G401 (cell line): ENCODE data around the gene NID1. TPM values are rescaled to one million over a fixed set of nuclear protein-coding genes. Genes with fewer than 3 reads are reported as not detected.
A peak's percentile ranks its signal among the peaks of the same experiment; 100 is the strongest.

Source experiments
- DNase-seq: peaks from one replicate; pipeline ENCODE4 v3.0.0-alpha.2; 2015; ENCODE audit warnings: low spot score
- in situ Hi-C: cut with HindIII; loops from 2 replicates; pipeline ENCODE4 v1.10.0; 2016; ENCODE audit warnings: low sequenced_read_pairs, mixed read lengths
- total RNA-seq: library from RNA; depleted of rRNA; stranded (reverse); fragments of >200 nt; shearing (Covaris generic); gene quantifications from 2 replicates; pipeline ENCODE4 v1.2.3, GENCODE V29; 2014

The NID1 gene
- total RNA-seq, 1 experiment from 2014 or later: 27.2 TPM

- in situ Hi-C loops: no loop called here
- DNase-seq: no peak
These were observed 114.6 kb downstream of the NID1 start for GRCh38 chr1:235950318-235950717.

GRCh38 chr1:235948774-235949427 is 116.0 kb downstream of the NID1 start:
- in situ Hi-C loops: no loop called here

GRCh38 chr1:235947989-235948388 is 116.9 kb downstream of the NID1 start:
- DNase-seq: no peak
- in situ Hi-C loops: no loop called here

More at GRCh38 chr1:235948774-235949427, 116.0 kb downstream of the NID1 start:
- DNase-seq: no peak

GRCh38 chr1:235946571-235946981 is 118.3 kb downstream of the NID1 start:
- peak; percentile 72 for DNase-seq
- in situ Hi-C loops: no loop called here

- in situ Hi-C loops: no loop called here
- DNase-seq: no peak
These were observed 118.9 kb downstream of the NID1 start for GRCh38 chr1:235945775-235946570.

GRCh38 chr1:235943581-235944114 is 121.2 kb downstream of the NID1 start:
- no peak for DNase-seq
- in situ Hi-C loops: no loop called here

GRCh38 chr1:235942979-235943575 is 121.8 kb downstream of the NID1 start:
- in situ Hi-C loops: no loop called here
- DNase-seq: no peak

- in situ Hi-C loops: no loop called here
- DNase-seq: no peak
These were observed 122.3 kb downstream of the NID1 start for GRCh38 chr1:235942625-235942934.

GRCh38 chr1:235941876-235942624 is 122.8 kb downstream of the NID1 start:
- in situ Hi-C loops: no loop called here
- no peak for DNase-seq

- DNase-seq: no peak
- in situ Hi-C loops: no loop called here
These were observed 124.6 kb downstream of the NID1 start for GRCh38 chr1:235940285-235940684.

GRCh38 chr1:235939480-235939775 is 125.5 kb downstream of the NID1 start:
- in situ Hi-C loops: no loop called here

GRCh38 chr1:235938709-235939479 is 126.0 kb downstream of the NID1 start:
- in situ Hi-C loops: no loop called here
- no peak for DNase-seq

More at GRCh38 chr1:235939480-235939775, 125.5 kb downstream of the NID1 start:
- DNase-seq: no peak

GRCh38 chr1:235937123-235937522 is 127.8 kb downstream of the NID1 start:
- DNase-seq: no peak
- in situ Hi-C loops: no loop called here

- DNase-seq: no peak
- in situ Hi-C loops: no loop called here
These were observed 129.4 kb downstream of the NID1 start for GRCh38 chr1:235935235-235936225.

GRCh38 chr1:235933766-235934116 is 131.1 kb downstream of the NID1 start:
- no peak for DNase-seq
- in situ Hi-C loops: no loop called here

GRCh38 chr1:235933017-235933765 is 131.7 kb downstream of the NID1 start:
- in situ Hi-C loops: no loop called here
- DNase-seq: no peak

GRCh38 chr1:235932090-235932510 is 132.8 kb downstream of the NID1 start:
- in situ Hi-C loops: no loop called here
- peak; percentile 37 for DNase-seq
